GM19438 (cell line): ENCODE results near the gene RIMOC1.

Experiments
- ATAC-seq: cut with Tn5 transposase; IDR thresholded peaks from one replicate; pipeline ENCODE4 v1.9.1; 2021; ENCODE audit warnings: low read depth; ENCODE audit not compliant: unreplicated experiment

Gene RIMOC1, protein sequence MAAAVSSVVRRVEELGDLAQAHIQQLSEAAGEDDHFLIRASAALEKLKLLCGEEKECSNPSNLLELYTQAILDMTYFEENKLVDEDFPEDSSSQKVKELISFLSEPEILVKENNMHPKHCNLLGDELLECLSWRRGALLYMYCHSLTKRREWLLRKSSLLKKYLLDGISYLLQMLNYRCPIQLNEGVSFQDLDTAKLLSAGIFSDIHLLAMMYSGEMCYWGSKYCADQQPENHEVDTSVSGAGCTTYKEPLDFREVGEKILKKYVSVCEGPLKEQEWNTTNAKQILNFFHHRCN

DNA sequence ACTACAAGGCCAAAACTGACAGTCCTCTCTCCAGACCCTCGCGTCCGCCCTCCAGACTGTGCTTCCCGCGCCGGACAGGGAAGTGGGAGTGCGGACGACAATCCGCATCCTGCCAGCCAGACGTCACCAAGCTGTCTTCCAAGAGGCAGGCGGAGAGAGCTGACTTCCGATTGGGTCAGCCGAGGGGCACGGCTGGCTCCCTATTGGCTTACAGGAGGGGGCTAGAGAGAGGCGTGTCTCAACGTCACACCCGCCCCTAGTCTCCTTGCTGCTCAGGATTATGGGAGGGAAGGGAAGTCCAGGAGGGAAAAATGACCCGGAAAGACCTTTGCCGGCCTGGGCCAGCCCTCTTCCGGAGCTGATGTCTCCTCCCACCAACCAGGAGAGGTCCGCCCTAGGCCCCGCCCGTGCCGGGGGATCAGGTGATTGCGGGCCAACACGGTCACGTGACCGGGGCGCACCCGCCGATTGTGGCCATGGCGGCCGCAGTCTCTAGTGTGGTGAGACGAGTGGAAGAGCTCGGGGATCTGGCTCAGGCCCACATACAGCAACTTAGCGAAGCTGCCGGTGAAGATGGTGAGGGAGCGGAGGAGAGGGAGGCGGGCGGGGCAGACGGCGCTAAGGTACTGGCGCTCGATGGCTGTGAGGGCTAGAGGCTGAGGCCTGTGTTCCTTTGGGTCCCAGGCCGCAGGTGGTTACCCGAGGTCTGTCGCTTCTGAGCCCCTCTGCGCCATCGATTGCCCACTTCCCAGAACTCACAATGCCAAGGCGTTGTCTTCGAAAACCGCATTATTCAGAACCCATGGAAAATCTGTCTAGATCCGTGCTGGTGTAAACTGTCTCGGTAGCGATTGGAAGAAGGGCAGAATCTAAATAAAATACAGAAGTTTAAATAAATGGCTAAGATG lies at the start of gene RIMOC1:
TSS of gene RIMOC1 (plus strand) at position 453 of the 908 bp plus-strand sequence. CDS start at position 477, 24 bp downstream.
- ATAC-seq = peak; percentile 98

DNA sequence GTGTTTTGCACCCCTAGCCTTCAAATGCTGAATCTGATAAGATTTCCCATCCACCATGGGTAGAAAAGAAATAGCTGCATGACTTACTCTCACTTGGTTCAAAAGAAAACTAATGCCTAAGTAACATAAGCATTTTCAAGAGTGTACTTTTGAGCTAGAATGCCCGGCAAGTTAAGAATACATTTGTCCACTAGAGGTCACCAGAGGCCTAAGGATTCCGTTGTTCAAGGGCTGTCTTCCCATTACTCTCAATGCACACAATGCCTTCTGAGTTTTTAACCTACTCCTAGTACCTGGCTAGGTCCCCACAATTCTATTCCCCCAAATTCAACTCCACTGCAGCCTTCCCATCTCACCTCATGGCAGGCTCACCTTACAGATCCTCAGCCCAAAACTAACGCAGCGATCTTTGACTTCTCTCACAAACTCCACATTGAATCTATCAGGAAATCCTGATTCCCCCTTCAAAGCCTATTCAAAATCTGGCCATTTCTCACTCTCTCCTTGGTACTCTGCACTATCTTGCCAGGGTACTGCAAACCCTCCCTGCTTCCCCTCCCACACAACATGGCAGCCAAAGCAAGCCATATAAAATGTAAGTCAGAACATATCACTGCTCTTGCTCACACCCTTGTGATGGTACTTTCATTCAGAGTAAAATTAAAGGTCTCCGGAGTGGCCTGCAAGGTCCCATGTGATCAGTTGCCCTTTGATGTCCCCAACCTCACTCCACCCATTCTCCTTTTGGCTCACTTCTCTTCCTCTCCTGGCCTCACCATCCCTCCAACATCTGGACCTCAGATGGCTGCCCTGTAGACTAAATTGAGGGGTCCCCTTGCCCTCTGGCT lies 47.3 kb upstream of the RIMOC1 start:
- peak; percentile 93 for ATAC-seq

DNA sequence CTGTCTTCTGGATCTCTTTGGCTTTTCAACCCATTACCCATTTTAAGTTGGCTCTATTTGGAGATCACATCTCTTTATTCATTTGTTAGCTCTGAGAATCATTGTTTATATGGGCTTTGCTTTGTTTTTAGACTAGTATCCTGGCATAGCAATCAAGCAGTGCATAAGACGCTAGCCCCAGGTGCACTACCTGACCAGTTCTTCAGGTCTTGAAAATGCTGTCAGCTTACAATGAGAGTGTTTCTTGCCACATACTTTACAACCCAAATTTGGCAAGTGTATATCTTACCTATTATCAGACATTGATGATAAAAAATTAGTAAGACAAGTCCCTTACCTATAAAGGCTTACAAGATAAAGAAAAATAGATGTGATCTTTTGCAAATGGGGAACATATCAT lies 46.2 kb upstream of the RIMOC1 start:
- ATAC-seq = no peak

DNA sequence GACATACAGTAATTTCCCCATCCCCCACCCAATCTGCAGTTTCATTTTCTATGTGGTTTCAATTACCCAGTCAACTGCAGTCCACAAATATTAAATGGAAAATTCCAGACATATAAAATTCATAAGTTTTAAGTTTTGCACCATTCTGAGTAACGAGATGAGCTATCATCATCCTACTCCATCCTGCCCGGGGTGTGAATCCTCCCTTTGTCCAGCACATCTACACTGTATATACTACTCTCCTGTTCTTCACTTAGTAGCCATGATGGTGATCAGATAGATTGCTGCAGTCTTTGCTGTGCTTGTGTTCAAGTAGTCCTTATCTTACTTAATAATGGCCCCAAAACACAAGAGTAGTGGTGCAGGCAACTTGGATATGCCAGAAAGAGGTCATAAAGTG lies 45.3 kb upstream of the RIMOC1 start:
- ATAC-seq = no peak

DNA sequence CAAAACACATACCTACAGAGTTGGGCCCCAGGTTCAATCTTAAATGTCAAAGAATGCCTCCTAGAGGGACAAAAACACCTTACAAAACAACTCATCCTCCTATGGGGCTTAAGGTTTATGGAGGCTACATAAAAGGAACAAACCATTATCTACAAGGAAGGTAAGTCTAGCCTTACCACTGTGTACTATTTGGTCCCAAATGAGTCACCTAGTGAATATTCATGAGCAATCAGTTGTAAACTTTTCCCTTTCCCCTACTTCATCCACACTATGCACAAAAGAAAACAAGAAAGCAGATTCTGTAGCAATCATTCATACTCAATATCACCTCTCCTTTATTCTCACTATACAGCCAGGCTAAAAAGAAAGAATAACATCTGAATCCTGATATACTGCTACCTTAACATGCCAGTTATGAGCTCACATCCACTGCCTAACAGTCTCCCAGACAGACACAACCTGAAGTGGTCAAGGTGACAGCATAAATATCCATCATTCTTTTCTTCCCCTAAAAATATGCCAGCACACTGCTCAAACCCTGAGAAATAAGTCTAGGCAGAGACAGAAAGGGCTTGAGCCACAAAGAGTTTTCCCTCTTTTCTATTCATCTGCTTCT lies 40.2 kb upstream of the RIMOC1 start:
- no peak for ATAC-seq

DNA sequence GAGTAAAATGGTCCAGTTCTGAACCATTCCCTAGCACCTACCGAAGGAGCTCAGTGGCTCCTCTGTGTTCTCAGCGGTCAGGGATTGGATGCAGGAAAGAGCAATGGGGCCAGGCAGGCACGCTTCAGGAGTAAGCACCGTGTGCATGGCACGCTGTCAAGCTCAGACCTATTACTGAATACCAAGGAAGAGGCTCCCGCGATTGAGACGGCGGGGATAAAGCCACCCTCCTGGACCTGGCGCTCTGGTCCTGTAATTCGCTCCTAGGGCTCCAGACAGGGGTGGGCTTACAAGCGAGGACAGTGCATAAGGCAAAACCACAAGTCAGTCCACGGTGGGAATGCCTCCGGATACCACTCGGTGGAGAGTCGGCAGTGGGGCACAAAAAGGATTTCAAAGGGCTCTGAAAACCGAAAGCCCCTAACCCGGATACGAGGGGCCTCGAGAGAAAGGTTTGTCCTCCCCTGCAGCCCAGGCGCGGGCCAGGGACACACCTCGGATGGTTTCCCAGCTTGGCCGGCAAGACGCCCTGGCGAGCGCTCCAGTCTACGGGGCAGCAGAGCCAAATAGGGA lies 34.9 kb upstream of the RIMOC1 start:
- peak; percentile 13 for ATAC-seq

DNA sequence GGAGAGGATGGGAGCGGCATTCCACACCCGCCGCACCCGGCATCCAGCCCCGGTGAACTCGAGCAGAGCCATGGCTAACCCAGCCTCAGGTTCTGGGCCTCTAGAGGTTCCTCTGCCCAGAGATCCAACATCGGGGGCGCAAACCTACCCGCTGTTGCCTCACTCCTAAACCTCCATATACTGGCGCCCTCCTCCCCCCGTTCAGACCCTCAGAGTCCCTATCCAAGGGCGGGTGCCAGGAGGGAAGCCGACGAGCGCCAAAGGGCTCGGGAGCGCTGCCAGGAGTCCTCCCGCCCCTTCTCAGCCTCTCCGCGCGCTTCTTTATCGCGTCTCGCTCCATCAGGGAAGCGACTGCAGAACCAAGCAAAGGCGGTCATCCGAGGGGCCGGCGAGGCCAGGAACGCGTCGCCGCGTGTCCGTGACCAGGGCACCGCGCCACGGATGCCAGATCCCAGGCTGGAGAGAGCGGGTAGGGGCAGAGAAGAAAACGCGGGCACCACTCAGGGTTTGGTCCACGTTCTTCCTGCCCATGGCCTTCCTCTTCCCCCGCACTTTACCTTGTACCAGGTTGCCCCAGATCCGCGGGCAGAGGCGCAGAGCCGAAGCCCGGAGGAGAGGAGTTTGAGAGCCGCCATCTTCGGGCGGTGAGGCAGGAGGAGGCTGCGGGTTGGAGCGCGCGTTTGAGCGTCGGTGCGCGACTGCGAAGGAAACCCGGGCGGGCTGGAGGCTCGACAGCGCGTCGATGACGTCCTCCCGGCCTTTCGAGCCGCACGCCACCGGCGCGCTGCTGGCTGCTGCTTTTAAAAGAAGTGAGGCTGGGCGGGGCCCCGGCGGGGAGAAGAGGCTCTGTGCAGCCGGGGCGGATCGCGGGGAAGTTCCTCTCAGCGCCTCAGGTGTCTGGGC lies 34.2 kb upstream of the RIMOC1 start, which contains the start of gene OXCT1:
TSS of gene OXCT1 (minus strand) at position 702 of the 903 bp plus-strand sequence. CDS start at position 635, 67 bp downstream.
- ATAC-seq = peak; percentile 80

DNA sequence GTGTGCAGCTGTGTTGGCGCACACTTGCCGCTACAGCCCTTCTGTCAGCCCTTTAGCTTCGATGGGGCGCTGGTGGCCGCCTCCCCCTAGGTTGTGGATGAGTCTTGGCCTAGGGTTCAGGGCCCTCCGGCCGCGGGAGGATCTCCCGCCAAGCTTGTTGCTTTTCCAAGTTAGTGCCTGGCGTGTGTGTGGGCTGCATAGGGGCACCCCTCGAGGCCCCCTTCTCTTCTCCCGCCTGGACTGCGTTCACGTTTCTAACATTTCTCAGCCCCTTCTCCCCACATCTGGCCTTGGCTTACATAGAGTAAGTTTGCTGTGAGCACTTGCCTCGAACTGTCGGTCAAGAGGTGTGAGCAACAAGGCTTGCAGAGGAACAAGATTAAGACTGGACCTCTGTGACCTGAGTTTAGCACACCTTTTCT lies 33.5 kb upstream of the RIMOC1 start:
- no peak for ATAC-seq

DNA sequence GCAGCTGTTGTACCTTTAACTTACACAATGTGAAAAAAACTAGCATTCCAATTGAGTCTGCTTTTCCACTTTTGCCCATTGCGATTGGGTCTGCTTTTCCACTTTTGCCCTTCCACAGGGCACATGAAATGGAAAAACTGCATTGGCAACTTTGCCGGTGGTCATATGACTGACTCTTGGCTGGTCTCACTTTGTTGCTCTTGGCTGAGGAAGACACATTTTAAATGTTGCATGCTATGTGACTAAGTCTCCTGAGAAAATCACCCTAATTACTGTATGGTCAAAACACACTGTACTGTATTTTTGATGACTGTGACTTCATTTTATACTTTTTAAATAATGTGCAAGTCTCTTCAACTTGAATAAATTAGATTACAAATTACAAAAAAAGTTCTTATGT lies 32.3 kb upstream of the RIMOC1 start:
- ATAC-seq = no peak

DNA sequence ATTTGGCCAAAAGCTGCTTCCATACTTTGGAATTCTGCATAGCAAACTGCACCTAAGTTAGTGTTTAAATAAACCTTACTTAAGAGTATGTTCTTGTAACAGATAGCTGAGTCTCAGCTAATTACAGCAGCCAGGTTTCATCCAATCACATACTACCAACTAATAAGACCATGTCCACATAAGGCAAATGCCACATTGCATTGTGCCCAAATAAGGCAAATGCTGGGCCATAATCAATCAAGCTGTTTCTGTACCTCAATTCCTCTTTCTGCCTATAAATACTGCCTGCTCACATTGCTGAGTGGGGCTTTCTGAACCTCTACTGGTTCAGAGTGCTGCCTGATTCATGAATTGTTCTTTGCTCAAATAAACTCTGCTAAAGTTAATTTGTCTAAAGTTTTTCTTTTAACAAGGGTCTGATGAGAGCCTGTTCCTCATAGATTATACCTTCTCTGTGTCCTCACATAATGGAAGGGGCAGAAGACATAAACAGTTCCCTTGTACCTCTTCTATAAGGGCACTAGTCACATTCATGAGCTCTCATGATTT lies 29.6 kb upstream of the RIMOC1 start:
- ATAC-seq = no peak

DNA sequence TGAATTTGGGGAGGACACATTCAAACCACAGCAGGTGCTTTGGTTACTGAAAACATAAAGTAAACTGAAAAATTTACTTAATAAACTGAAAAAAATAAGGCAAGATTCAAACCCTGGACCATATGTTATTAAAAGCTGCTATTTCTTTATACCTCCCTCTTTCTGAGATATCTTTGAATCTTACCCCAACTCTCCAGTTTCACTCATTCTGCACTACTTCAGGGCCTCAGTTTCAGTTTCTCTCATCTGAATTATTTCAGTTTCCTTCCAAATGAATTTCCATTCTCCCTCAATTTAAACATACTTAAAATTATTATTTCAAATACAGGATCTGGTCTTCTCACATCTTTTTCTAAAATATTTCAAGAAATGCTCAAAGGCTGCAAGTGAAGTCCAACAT lies 29.0 kb upstream of the RIMOC1 start:
- ATAC-seq = no peak

DNA sequence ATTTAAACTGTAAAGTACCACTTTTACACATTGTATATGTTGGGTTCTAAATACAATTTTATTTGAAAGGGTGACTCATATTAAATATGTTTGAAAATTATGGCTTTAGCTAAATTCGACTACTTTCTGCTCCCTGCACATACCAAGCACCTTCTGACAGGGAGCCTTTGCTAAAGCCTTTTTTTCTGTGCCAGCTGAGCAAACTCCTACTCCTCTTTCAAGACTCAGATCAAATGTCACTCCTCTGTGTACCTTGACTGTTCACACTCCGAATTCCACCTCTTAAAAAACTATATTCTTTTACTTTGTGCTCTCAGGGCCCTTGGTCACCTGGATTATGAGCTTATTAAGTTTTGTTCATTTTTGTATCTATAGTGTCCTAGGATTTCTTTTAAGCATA lies 27.5 kb upstream of the RIMOC1 start:
- ATAC-seq = no peak

DNA sequence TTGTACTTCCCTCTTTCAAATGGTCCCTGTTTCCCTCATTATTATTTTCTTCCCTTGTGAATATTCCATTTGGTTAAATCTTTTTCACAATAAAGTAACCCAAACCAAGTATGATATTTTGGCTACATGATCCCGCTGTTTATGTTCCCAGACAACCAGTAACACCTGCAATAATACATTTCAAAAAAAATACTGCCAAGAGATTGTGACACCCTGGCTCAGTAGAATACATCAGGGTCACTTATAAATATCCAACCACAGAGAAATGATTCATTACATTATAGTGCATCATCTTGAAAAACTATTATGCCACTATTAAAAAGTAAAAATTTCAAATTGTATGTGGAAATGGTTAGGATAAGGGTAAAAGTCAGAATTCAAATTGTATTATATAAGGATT lies 26.7 kb upstream of the RIMOC1 start:
- no peak for ATAC-seq

DNA sequence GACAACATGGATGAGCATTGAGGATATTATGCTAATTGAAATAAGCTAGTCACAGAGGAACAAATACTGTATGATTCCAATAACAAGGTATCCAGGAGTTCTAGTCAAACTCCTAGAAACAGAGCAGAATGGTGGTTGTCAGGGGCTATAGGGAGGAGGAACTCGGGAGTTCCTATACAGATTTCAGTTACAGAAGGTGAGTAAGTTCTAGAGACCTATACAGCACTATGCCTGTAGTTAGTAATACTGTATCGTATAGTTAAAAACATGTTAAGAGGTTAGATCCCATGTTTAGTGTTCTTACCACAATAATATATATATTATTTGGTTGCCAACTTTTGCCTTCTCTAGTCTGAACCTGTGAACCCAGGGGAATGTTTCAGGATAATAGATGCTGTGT lies 26.0 kb upstream of the RIMOC1 start:
- peak; percentile 39 for ATAC-seq

DNA sequence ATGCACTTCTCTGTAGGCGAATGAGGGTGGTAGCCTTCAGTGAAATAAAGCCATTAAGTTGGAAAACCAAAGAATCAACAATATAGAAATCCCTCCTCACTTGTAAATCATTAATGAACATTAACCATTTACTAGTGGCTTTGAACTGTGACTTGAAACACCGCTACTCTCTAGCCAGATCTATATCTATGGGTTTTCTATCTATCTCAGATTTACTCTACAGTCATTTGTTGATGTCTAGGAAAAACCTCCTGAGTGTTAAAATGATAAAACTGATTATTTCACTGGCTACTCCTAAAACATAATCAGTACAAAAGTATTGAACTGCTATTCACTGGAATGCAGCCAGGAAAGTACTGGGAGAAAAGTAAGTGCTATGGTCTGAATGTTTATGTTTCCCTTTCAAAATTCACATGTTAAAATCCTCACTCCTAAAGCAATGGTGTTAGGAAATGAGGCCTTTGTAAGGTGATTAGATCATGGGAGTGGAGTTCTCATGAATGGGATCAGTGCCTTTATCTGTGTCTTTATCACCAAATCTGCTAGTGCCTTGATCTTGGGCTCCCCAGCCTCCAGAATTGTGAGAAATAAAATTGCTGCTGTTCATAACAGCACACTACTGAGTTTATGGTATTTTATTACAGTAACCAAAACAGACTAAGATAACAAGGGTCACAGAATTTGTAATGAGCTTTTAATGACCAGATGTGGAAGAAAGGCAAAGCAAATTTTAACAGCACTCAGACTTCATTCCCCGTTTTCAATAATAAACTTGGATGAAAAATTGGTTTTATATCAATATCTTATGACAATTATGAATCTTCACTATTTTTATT lies 25.3 kb upstream of the RIMOC1 start:
- ATAC-seq = peak; percentile 72

DNA sequence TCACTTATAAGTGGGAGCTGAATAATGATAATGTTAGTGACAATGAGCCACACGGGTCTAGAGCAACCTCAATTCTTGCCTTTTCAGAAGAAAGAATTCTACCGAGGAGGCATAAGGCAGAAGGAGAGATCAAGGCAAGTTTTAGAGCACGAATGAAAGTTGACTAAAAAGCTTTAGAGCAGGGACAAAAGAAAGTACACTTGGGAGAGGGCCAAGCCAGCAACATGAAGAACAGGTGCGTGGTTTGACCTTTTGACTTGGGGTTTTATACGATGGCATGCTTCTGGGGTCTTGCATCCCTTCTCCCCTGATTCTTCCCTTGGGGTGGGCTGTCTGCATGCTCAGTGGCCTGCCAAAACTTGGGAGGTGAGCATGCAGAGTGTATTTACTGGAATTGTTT lies 21.4 kb upstream of the RIMOC1 start:
- no peak for ATAC-seq

DNA sequence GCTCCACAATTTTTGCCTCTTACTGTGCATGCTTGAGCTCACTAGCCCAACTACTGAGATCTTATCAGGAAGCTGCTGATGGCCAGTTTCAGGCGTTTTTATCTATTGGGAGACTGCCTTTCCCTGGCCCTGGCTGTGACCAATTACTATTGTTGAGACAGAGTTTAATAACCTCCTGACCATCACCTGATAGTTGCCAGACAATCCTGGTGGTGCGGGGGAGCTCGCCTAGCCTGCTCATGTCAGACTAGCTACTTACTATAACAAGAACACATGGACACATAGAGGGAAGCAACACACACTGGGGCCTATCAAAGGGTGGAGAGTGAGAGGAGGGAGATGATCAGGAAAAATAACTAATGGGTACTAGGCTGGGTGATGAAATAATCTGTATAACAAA lies 20.9 kb upstream of the RIMOC1 start:
- no peak for ATAC-seq

DNA sequence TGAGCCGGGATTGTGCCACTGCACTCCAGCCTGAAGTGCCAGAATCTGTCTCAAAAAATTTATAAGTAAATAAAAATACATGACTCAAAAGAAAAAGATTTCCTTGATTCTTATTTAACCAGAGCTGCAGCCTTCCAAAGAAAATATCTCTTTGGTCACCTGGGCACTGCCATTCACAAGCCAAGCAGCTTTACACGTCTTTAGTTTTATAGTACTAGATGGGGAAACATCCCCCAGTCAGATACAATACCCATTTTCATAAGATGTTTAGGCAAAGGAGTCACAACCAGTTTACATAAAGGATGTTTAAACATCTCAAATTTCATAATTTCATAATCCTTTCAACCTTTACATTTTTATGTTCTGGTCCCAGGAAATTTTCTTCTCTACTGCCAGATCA lies 20.2 kb upstream of the RIMOC1 start:
- ATAC-seq = no peak
